A549 (cell line): ENCODE data around the gene TEX264.

Experiments used
- CBX2 ChIP-seq: fragments of 200-600 bp; sonication (generic); IDR thresholded peaks from 2 replicates; pipeline ENCODE4 v1.6.1; 2016; ENCODE audit warnings: low read depth, mild to moderate bottlenecking, borderline replicate concordance
- CHD2 ChIP-seq: fragments of 150-350 bp; IDR thresholded peaks from 2 replicates; pipeline ENCODE4 v1.6.1; 2014; ENCODE audit warnings: low read length; ENCODE audit not compliant: partially characterized antibody
- CTCF ChIP-seq: fragments of >200 bp; sonication (Bioruptor Twin); formaldehyde crosslinking; IDR thresholded peaks from 3 replicates; pipeline ENCODE4 v1.5.1; 2016
- KDM5A ChIP-seq: fragments of 200-600 bp; sonication (generic); IDR thresholded peaks from 2 replicates; pipeline ENCODE4 v1.6.1; 2016; ENCODE audit warnings: antibody characterized with exemption, mild to moderate bottlenecking
- MAZ ChIP-seq: fragments of 150-350 bp; IDR thresholded peaks from 2 replicates; pipeline ENCODE4 v1.6.1; 2014; ENCODE audit warnings: antibody characterized with exemption, low read depth, low read length, borderline replicate concordance
- NPAS2 ChIP-seq: fragments of 250-450 bp; sonication (Bioruptor Pico); IDR thresholded peaks from 2 replicates; pipeline ENCODE4 v1.8.0; 2022; ENCODE audit warnings: mild to moderate bottlenecking, moderate library complexity, borderline replicate concordance
- POLR2A ChIP-seq: IDR thresholded peaks from 2 replicates; pipeline ENCODE4 v1.6.1; 2012; ENCODE audit warnings: mild to moderate bottlenecking, low read length
- RAD21 ChIP-seq, 2 experiments: fragments of >200 bp in 1 of 2; sonication (Bioruptor Twin) in 1 of 2; formaldehyde crosslinking in 1 of 2; IDR thresholded peaks in 1 of 2; conservative IDR thresholded peaks in 1 of 2; 2 replicates in 1 of 2; 3 replicates in 1 of 2; pipeline ENCODE4 v1.6.1; 2012 to 2018; ENCODE audit warnings: inconsistent platforms in 1 of 2

DNA sequence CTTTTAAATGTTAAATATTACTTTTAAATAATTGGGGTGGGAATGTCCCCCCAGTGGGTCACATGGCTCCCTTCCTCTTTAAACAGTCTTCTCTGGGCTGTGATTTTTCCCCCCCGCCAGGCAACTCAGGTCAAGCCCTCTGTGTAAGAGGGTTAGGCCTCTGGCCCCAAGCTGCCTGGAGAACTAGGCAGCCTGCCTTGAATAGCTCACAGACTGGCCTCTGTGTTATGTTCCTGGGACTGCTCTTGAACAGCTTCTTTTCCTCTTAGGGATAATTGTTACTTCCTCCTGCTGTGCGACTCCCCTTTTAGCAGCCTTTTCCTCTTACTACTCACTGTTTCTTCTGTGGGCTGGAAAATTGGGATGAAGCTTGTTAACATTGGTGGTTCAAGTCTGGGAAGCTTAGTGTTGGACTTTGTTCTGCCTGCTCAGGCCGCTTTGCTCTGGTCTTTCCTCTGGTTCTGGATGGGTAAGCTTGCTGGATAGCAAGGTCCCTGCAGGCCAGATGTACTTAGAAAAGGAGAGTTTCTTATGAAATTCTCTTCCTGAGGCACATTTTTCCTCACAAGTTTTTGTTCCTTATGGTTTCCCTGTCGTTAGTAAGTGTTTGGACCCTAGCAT is 2.2 kb downstream of the TEX264 start:
- TF ChIP-seq POLR2A (no peak), CTCF (no peak), KDM5A (no peak), RAD21 (conservative IDR thresholded peaks at IDR 0.05 in 1 of 2, IDR thresholded peaks at IDR 0.05 in 1 of 2) (no peak), CBX2 (no peak), MAZ (no peak), NPAS2 (CRISPR knock-in tag) (no peak), CHD2 (no peak)
